GM10248 (cell line): ENCODE measurements around the gene CNTN1.

Experiments used
- CTCF ChIA-PET: fragments of 300-600 bp; sonication (Branson Sonifier 250); formaldehyde crosslinking; extraction: SDS; loops from one replicate; lab custom pipeline; 2021; ENCODE audit warnings: antibody characterized with exemption; lab: Yijun Ruan, JAX
- POLR2A ChIA-PET: fragments of 350-650 bp; sonication (Branson Sonifier 250); formaldehyde crosslinking; extraction: SDS; loops from one replicate; lab custom pipeline; 2020; ENCODE audit warnings: antibody characterized with exemption; lab: Yijun Ruan, JAX
- DNase-seq: peaks from one replicate; pipeline ENCODE4 v3.0.0; 2012; ENCODE audit errors: extremely low spot score
- TF ChIP-seq, protein P1 (sequence below): IDR thresholded peaks from 2 replicates; pipeline ENCODE4 v1.5.1; 2012; ENCODE audit warnings: mild to moderate bottlenecking, low read depth; ENCODE audit errors: extremely low read depth, missing control alignments, control extremely low read depth

The CNTN1 gene

DNA sequence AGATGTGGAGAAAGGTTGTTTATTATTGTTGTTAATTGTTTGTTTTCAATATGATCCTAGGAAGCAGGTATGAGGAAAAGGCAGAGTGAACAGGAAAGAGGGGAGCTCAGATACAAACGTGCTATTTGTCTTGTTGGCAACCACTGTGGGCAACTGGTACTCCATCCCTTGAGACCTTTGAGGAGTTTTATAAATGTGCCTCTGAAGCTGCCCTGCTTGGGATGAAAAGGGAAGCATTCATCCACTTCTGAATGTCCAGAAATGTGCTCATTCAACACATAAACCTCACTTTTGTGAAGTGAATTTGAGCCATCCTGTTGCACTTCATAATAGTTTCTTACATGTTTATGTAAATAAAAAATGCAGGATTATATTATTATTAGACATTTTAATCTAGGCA is 331.6 kb downstream of the CNTN1 start:
- TF ChIP-seq, protein P1, sequence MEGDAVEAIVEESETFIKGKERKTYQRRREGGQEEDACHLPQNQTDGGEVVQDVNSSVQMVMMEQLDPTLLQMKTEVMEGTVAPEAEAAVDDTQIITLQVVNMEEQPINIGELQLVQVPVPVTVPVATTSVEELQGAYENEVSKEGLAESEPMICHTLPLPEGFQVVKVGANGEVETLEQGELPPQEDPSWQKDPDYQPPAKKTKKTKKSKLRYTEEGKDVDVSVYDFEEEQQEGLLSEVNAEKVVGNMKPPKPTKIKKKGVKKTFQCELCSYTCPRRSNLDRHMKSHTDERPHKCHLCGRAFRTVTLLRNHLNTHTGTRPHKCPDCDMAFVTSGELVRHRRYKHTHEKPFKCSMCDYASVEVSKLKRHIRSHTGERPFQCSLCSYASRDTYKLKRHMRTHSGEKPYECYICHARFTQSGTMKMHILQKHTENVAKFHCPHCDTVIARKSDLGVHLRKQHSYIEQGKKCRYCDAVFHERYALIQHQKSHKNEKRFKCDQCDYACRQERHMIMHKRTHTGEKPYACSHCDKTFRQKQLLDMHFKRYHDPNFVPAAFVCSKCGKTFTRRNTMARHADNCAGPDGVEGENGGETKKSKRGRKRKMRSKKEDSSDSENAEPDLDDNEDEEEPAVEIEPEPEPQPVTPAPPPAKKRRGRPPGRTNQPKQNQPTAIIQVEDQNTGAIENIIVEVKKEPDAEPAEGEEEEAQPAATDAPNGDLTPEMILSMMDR, result no peak
- ChIA-PET CTCF (no interaction called here), POLR2A (no interaction called here)
- DNase-seq, result no peak

DNA sequence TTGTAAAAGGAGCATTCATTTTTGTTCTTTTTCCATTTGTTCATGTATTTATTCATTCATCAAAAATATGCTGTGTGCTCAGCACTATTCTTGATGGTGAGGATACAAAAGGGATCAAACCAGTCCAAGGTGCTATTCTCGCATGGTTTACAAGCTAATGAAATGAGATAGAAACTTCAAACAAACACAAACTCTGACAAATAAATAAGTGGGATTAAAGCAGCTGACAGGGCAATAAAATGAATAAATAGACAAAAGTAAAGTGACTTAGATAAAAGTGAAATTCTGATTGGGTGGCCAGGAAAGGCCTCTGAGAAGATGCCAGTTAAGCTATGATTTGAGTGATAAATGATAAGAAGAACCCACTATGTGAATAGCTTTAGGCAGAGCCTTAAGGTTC is 333.9 kb downstream of the CNTN1 start:
- TF ChIP-seq, protein P1, result no peak
- ChIA-PET CTCF (interaction anchor here (1.4 kb wide), 1 partner anchor 10 kb away, joined by 3 read pairs; no protein-coding TSS in a partner anchor), POLR2A (no interaction called here)
- no peak for DNase-seq

DNA sequence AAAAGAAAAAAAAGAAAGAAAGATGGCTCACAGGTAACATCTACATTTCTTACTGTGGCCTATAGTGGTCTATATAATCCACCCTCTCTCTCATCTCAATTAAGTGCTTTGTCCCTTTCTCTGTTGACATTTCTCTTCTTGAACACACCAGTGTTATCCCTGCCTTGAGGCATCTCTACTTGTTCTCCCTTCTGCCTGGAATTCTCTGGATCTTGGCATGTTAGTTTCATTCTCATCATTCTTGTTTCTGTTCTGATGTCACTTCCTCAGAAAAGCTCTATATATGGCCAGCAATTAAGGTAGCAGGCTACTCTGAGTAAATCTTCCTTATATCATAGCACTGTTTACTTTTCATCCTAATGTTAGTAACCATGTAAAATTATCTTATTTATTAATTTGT is 340.1 kb downstream of the CNTN1 start:
- ChIA-PET POLR2A (no interaction called here), CTCF (interaction anchor here (1.3 kb wide), 1 partner anchor 11 kb away, joined by 3 read pairs; no protein-coding TSS in a partner anchor)
- DNase-seq, result no peak
- TF ChIP-seq, protein P1, result no peak

DNA sequence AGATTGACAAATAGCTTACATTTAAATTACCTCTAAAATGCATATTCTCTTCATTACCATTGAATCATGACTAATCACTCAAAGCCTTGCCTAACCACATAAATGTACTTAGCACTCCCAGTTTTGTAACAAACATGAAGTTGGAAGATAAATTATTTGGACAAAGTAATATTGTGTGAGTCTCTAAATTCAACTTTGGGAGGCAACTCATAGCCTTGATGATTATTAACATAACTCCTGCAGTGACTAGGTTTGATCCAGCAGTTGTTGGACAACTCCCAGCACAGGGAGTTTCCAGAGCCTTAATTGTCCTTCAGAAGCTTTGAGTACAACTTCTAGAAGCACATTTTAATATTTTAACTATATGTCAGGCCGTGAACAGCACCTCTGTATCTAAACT is 342.4 kb downstream of the CNTN1 start:
- ChIA-PET POLR2A (no interaction called here), CTCF (no interaction called here)
- no peak for DNase-seq
- TF ChIP-seq, protein P1, result no peak

DNA sequence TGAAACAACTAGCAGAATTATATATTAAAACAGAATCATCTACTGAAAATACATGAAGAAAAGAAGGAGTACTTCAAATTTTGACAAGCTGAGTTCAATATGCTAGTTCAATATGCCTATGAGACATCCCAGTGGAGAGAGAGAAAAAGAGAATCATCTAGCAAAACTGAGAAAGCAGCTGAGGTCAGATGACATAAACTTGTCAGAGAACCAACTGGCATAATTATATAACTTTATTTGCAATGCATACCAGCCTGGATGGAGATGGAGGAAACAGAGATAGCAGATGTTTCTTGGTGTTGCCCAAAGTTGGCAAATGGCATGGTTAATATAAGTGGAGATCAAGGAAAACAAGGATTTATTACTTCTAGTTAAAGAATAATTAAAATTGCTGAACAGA is 347.2 kb downstream of the CNTN1 start:
- no peak for DNase-seq
- ChIA-PET CTCF (no interaction called here), POLR2A (no interaction called here)
- TF ChIP-seq, protein P1, result no peak

DNA sequence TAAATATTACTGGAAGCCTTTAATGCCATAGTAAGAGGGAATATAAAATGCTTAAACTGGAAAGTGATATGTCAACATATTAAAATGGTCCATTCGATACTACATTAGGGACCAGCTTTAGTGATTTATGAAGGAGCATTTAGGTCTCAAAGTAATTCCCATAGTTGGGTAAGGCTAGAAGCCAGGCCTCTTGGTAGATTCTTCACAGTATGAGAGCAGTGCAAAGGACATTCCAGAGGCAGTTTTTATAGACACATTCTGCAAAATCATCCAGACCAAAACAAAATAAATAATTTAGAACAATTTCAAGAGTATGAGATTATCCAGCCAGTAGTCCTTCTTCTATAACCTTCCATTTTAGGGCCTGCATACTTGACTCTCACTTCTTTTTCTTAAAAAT is 353.3 kb downstream of the CNTN1 start:
- TF ChIP-seq, protein P1, result no peak
- ChIA-PET CTCF (no interaction called here), POLR2A (no interaction called here)
- DNase-seq, result no peak

DNA sequence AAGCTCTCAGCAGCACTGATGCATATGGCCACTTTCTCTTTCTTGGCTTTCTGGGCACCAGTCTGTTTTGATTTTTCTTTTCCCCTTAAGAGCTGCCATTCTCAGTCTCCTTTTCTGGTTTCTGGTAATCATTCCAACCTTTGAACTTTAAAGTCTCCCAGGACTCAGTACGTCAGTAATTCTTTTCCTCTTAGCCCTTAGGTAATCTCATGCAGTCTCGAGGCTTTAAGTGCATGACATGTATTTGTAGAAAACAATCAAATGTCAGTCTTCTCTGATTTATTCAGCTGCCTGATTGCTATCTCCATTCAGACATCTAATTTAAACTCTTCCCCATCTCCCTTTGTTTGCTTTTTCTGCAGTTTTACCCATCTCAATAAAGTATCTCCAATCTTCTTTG is 356.8 kb downstream of the CNTN1 start:
- ChIA-PET POLR2A (no interaction called here), CTCF (no interaction called here)
- no peak for DNase-seq
- TF ChIP-seq, protein P1, result no peak
